ENCODE results near the gene MUSK.

MUSK gene

DNA sequence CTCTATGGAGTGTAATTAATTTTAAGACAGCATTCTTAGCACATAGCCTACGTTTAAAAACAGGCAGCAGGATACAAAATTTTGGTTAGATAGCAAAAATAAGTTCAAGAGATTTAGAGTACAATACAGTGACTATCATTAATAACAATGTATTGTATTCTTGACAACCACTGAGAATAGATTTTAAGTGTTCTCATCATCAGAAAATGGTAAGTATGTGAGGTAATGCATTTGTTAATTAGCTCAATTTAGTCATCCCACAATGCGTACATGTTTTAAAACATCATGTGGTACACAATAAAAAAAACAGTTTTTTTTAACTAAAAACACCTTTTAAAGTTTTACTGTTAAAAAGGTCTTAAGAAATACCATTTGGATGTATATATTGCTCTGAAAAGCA, 94.2 kb downstream of the MUSK start:
- no peak overlapping the region for H3K27ac ChIP-seq (ENCODE audit: low read length)
- no peaks in the 10 kb centered on the region for H4K20me1 ChIP-seq (ENCODE audit: insufficient read depth, low read length)
- no peaks in the 10 kb centered on the region for H3K9me3 ChIP-seq (ENCODE audit: insufficient read depth, low read length, severe bottlenecking)
- no peak for ATAC-seq (ENCODE audit: insufficient read depth, low read depth)
- no peaks in the 10 kb centered on the region for H3K4me1 ChIP-seq (ENCODE audit: insufficient read depth, low read length)
- H3K79me2 ChIP-seq (ENCODE audit: insufficient read depth, low read length) = no peaks in the 10 kb centered on the region
- H2AFZ ChIP-seq (ENCODE audit: low read depth, low read length) = no peak overlapping the region
- H3K9ac ChIP-seq (ENCODE audit: low read depth, low read length) = no peak overlapping the region
- H3K36me3 ChIP-seq (ENCODE audit: insufficient read depth, low read length) = no peaks in the 10 kb centered on the region
- TF ChIP-seq EZH2 (IDR thresholded peaks at IDR 0.05; ENCODE audit: borderline replicate concordance, low read depth, low read length, severe bottlenecking) (no peak), CTCF (IDR thresholded peaks at IDR 0.05; ENCODE audit: borderline replicate concordance, extremely low read depth, low read length, poor library complexity, severe bottlenecking) (no peak)
- no peak overlapping the region for H3K4me3 ChIP-seq (ENCODE audit: low read depth in 1 of 2, low read length in 2 of 2)
- H3K4me2 ChIP-seq (ENCODE audit: insufficient read depth, low read length) = no peak overlapping the region
- DNase-seq = no peak
- H3K27me3 ChIP-seq (ENCODE audit: insufficient read depth, low read length, poor library complexity) = no peaks in the 10 kb centered on the region

DNA sequence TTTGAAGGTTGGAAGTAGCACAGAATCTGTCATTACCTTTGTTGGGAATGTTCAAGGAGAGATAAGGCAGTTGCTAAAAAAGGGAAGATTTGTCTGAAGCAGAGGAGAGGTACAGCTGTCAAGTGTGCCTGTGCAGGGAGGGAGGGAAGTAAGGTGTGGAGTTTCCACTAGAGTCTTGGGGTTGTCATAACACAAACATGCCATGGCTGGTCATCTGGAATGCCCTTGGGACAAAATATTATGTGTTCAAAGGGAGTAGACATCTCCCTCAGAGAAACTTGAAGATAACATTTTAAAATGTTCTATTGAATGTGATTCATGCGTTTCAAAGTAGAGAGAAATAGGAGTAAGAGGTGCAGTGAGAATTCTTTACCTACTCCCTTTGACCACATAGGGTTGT, 95.0 kb downstream of the MUSK start:
- no peaks in the 10 kb centered on the region for H4K20me1 ChIP-seq (ENCODE audit: insufficient read depth, low read length)
- no peak overlapping the region for H2AFZ ChIP-seq (ENCODE audit: low read depth, low read length)
- ATAC-seq (ENCODE audit: insufficient read depth, low read depth) = no peak
- H3K27ac ChIP-seq (ENCODE audit: low read length) = no peak overlapping the region
- TF ChIP-seq EZH2 (IDR thresholded peaks at IDR 0.05; ENCODE audit: borderline replicate concordance, low read depth, low read length, severe bottlenecking) = no peak
- TF ChIP-seq CTCF (IDR thresholded peaks at IDR 0.05; ENCODE audit: borderline replicate concordance, extremely low read depth, low read length, poor library complexity, severe bottlenecking) = no peak
- H3K79me2 ChIP-seq (ENCODE audit: insufficient read depth, low read length) = no peaks in the 10 kb centered on the region
- H3K36me3 ChIP-seq (ENCODE audit: insufficient read depth, low read length) = no peaks in the 10 kb centered on the region
- H3K4me3 ChIP-seq (ENCODE audit: low read depth in 1 of 2, low read length in 2 of 2) = no peak overlapping the region
- H3K4me1 ChIP-seq (ENCODE audit: insufficient read depth, low read length) = no peaks in the 10 kb centered on the region
- no peak for DNase-seq
- no peak overlapping the region for H3K9ac ChIP-seq (ENCODE audit: low read depth, low read length)
- no peaks in the 10 kb centered on the region for H3K9me3 ChIP-seq (ENCODE audit: insufficient read depth, low read length, severe bottlenecking)
- H3K27me3 ChIP-seq (ENCODE audit: insufficient read depth, low read length, poor library complexity) = no peaks in the 10 kb centered on the region
- H3K4me2 ChIP-seq (ENCODE audit: insufficient read depth, low read length) = no peak overlapping the region

DNA sequence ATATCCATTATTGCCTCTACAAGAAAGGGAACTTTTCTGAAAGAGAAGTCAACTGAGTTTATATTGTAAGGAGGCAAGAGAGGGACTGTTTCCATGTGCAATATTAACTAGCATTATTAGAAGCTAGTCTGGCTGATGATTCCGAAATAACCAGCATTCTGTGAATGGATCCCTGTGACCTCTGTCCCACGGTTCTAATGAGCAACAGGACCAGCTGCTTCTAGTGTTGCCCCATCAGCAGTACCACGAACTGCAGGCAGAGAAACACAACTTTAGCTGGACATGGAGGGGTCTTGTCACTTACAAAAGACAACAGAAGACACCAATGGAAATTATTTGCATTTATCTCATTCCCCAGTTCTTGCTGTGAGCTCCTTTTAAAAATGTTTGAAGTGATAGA, 95.4 kb downstream of the MUSK start:
- H3K36me3 ChIP-seq (ENCODE audit: insufficient read depth, low read length) = no peaks in the 10 kb centered on the region
- no peaks in the 10 kb centered on the region for H3K27me3 ChIP-seq (ENCODE audit: insufficient read depth, low read length, poor library complexity)
- TF ChIP-seq EZH2 (IDR thresholded peaks at IDR 0.05; ENCODE audit: borderline replicate concordance, low read depth, low read length, severe bottlenecking) = no peak
- no peak for TF ChIP-seq CTCF (IDR thresholded peaks at IDR 0.05; ENCODE audit: borderline replicate concordance, extremely low read depth, low read length, poor library complexity, severe bottlenecking)
- H3K27ac ChIP-seq (ENCODE audit: low read length) = no peak overlapping the region
- no peak for ATAC-seq (ENCODE audit: insufficient read depth, low read depth)
- no peaks in the 10 kb centered on the region for H3K79me2 ChIP-seq (ENCODE audit: insufficient read depth, low read length)
- H3K4me2 ChIP-seq (ENCODE audit: insufficient read depth, low read length) = no peak overlapping the region
- DNase-seq = no peak
- no peak overlapping the region for H3K4me3 ChIP-seq (ENCODE audit: low read depth in 1 of 2, low read length in 2 of 2)
- H3K9me3 ChIP-seq (ENCODE audit: insufficient read depth, low read length, severe bottlenecking) = no peaks in the 10 kb centered on the region
- no peak overlapping the region for H2AFZ ChIP-seq (ENCODE audit: low read depth, low read length)
- H3K4me1 ChIP-seq (ENCODE audit: insufficient read depth, low read length) = no peaks in the 10 kb centered on the region
- no peaks in the 10 kb centered on the region for H4K20me1 ChIP-seq (ENCODE audit: insufficient read depth, low read length)
- no peak overlapping the region for H3K9ac ChIP-seq (ENCODE audit: low read depth, low read length)

DNA sequence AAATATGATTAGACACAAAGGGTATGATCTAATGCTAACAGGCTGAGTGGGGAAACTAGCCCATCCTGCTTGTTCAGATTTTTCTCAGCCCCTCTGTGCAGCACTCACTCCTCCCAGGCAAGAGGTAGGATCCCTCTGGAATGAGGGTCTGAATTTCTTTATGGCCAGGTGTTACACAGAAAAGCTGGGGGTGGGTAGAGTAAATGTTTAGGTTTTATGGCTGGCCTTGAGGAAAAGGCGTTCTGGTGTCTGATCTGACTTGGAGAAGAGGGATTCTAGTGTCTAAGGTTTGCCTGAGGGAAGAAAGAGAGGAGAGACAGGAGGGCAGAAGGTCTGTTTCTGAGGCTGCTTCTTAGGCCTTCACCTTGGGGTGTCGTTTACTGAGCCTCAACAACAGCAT, 97.3 kb downstream of the MUSK start:
- Histone ChIP-seq H3K4me1 (ENCODE audit: insufficient read depth, low read length) (no peaks in the 10 kb centered on the region), H3K4me3 (ENCODE audit: low read depth in 1 of 2, low read length in 2 of 2) (no peak overlapping the region), H3K27ac (ENCODE audit: low read length) (no peak overlapping the region), H2AFZ (ENCODE audit: low read depth, low read length) (no peak overlapping the region), H3K27me3 (ENCODE audit: insufficient read depth, low read length, poor library complexity) (no peaks in the 10 kb centered on the region), H3K36me3 (ENCODE audit: insufficient read depth, low read length) (no peaks in the 10 kb centered on the region), H3K79me2 (ENCODE audit: insufficient read depth, low read length) (no peaks in the 10 kb centered on the region), H3K9me3 (ENCODE audit: insufficient read depth, low read length, severe bottlenecking) (no peaks in the 10 kb centered on the region), H3K9ac (ENCODE audit: low read depth, low read length) (no peak overlapping the region), H3K4me2 (ENCODE audit: insufficient read depth, low read length) (no peak overlapping the region), H4K20me1 (ENCODE audit: insufficient read depth, low read length) (no peaks in the 10 kb centered on the region)
- no peak for DNase-seq
- no peak for ATAC-seq (ENCODE audit: insufficient read depth, low read depth)
- TF ChIP-seq CTCF (IDR thresholded peaks at IDR 0.05; ENCODE audit: borderline replicate concordance, extremely low read depth, low read length, poor library complexity, severe bottlenecking) (no peak), EZH2 (IDR thresholded peaks at IDR 0.05; ENCODE audit: borderline replicate concordance, low read depth, low read length, severe bottlenecking) (no peak)
